HG02623 (cell line): ENCODE results near the gene CAB39L.
"Not testable (repeated sequence)": the region's sequence is repeated elsewhere in the genome, so short reads cannot be mapped to it uniquely, and the experiment has no call there.

ENCODE experiments used
- ATAC-seq: cut with Tn5 transposase; IDR thresholded peaks from one replicate; pipeline ENCODE4 v1.9.1; 2021; ENCODE audit warnings: moderate library complexity; ENCODE audit not compliant: unreplicated experiment

The CAB39L gene

DNA sequence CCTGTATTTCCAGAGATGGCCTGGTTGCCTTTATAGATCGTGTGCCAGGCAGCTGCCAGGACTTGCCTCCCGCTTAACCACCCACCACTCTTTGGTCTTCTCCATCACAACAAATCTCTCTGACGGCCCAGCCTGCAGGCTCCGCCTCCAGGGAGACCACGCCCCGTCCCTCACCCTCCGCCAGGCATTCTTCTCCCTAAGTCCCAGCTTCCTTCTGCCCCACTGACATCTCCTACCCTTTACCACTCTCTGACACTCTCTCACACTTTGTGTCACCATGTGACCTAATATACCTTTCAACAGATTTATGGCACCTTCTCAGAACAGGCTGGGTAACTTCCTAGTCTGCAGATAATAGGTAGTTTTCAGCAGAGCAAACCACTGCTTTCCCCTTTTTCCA lies 95.1 kb downstream of the CAB39L start:
- no peak for ATAC-seq

DNA sequence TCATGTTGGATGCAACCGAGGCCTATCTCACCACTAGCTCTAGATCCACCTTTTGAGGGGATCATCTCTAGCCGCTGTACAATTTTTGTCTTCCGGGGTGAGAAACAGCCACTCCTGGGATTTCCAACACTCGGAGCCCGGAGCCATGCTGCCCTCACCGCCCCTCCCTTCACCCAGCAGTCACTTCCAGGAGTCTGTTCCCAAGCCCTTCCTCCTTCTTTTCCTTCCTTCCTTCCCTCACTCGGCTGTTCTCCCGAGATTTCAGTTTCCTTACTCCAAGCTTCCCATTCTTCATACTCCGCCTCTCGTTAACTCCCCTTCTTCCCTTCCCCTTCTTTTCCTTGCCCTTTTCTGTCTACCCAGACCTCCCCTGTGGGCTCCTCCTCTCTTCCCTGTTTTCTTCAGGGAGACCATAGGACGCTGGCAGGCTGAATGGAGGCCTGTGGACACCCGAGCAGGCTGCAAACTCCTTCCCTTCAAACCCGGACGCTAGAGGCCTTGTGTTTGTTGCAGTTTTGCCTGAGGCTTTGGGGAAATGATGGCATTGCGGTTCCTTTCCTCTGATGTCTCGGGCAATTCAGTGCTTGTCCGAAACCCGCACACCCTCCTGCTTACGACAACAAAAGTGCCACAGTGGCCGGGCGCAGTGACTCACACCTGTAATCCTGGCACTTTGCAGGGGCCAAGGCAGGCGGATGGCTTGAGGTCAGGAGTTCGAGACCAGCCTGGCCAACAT lies 96.0 kb downstream of the CAB39L start:
- ATAC-seq, result no peak

DNA sequence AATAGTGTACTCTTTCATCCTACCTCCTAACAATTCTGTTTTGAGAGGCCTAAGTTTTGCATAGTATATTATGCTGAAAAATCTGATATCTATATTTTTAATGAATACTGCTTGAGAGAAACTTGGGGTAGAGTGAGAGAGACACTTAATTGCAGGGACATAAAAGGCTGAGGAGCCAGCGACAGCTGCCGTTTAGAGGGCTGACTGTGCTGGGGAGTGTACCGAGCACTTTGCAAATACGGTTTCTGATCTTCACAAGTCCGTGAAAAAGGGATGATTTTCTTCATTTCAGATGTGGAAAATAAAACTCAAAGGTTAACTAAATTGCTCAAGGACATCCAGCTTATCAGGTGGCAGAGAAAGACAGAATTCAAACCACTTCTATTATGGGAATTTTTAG lies 97.4 kb downstream of the CAB39L start:
- ATAC-seq, result no peak

DNA sequence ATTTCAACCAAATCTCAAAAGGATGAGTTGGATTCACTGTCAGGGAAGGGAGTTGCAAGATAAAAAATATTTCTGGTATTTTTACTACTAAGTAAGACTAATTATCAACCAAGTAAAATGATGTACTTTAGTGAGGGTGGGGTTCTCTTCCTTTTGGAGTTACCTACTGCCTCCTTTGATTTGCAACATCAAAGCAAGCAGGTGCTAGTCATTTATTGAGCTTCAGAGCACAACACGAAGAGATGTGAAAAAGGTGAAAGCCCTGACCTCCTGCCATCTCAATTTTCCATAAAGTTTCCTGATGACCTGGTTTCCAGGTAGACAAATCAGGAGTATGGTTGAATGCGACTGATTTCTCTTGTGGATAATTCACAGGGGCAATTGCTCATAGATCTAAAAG lies 100.1 kb downstream of the CAB39L start:
- no peak for ATAC-seq

DNA sequence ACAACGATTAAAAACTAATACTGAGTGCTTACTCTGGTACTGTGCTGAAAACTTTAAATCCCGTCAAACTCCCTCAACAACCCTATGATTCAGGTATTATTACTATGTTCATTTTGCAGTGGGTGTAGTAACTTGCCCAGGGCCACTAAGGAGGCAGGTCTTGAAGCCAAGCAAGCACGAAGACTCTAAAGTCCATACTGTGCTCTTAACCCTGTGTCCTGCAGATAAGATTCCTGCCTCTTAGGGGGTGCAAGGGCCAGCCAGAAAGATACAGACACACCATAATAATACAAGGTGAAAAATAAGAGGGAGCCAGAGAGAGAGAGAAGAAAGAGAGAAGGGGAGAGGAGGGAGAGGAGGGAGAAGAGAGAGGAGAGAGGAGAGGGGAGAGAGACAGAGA lies 100.6 kb downstream of the CAB39L start:
- no peak for ATAC-seq

DNA sequence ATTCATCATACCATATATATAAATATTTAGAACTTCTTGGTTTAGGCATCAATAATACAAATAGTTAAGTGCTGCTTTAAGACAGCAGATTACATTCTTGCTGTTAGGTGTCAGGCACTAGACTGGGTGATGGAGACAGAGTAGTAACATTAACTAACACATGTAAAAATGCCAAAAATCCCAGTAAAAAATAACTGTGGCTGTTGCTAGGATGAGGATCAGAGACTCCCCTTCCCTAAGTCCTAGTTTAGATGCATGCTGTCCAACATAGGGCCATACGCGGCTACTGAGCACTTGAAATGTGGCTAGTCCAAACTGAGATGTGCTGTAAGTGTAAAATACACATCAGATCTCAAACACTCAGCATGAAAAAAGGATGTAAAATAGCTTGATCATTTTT lies 101.4 kb downstream of the CAB39L start:
- no peak for ATAC-seq

DNA sequence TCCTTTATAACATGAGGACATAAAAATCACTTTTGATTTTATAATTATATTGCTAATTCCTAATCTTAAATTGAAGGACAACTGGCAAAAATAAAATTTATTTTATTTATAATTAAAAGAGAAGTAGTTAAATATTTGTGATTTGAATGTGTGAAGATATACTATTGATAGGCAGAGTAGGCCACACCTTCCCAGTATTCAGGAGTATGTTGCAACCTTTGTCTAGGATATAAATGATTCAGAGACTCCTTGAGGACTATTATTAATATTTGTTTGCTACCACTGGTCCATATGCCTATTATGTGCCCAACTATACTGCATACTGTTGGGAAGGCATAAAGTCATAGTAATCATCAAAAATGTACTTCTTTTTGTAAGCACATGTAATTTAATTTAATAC lies 101.9 kb downstream of the CAB39L start:
- ATAC-seq, result no peak

DNA sequence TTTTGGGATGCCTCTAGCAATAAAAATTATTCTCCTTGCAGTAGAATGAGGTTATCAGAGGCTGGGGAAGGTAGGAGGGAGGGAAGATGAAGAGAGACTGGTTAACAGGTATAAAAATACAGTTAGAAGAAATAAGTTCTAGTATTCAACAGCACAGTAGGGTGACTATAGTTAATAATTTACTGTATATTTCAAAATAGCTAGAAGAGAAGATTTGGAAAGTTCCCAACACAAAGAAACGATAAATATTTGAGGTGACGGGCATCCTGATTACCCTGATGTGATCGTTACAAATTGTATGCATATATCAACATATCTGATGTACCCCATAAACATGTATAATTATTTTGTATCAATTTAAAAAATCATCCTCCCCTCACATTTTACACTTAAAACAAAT lies 102.3 kb downstream of the CAB39L start:
- no peak for ATAC-seq

DNA sequence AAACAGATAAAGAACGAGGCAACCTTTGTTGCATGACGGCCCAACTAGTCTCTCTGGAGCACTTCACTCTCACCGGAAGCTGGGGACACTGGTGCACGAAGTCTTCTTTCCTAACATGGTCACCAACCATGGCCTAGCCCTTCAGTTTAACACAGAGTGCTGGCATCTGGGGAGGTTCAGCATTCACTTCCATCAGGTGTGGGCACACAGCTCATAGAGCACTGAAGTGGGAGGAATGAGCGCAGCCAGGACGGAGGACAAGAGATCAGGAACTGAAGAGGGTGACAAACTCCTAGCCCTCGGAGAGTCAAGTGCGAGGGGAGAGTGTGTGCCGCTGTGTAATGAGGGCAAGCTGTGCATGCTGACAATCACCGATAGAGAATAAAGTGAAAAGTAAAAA lies 103.7 kb downstream of the CAB39L start:
- ATAC-seq, result no peak

DNA sequence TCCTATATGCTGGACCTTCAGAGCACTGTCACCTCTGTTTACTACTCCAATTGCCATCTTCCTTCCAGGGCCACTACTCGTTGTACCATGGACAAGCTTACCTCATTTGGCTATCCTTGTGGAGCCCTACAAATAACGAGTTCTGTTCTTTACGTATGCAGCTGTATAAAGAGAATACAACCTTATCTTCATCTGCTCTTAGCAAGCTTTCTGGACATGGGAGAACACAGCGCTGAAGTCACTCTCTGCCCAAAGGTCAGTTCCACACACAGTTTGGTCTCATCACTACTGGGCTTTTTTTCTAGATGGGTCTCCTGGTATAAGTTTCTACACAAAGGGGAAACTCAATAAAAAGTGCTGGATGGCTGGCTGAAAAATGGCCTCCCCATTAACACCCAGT lies 107.2 kb downstream of the CAB39L start:
- ATAC-seq, result no peak

DNA sequence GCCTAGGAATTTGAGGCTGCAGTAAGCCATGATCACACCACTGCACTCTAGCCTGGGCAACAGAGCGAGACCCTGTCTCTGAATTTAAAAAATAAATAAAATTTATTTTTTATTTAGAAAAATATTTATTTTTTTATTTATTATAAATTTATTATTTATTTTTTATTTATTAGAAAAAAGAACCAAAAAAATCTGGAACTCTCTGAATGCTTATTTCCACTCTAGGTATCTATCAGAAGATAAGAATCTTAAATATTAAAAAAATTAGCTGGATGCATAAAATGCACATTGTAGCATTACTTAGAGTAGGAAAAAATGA lies 113.4 kb downstream of the CAB39L start:
- ATAC-seq, result no peak

DNA sequence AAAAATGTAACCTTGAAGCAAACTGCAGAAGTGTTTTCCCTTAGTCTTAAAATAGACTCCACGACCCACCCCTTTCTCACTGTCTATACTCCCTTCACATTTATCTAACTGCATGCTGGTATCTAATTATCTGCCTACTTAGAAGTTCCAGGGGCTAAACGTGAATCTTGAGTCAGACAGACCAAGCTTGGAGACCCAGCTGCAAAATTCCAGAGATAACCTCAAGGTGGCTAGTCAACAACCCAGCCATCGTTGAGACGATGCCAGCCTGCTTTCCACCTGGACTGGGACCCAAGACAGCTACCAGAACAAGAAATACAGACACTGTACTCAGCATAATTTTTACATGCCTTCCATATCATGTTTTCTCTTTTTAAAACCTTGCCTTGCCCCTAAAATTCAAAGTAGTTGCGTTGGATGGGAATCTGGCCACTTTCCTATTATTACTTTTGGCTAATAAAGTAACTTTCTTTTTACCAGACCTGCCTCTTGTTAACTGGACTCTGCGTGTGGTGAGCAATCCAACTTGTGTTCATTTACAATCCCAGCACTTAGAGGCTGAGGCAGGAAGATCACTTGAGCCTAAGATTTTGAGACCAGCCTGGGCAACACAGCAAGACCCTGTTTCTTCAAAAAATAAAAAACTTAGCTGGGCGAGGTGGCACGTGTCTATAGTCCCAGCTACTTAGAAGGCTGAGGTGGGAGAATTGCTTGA lies 113.9 kb downstream of the CAB39L start:
- no peak for ATAC-seq

DNA sequence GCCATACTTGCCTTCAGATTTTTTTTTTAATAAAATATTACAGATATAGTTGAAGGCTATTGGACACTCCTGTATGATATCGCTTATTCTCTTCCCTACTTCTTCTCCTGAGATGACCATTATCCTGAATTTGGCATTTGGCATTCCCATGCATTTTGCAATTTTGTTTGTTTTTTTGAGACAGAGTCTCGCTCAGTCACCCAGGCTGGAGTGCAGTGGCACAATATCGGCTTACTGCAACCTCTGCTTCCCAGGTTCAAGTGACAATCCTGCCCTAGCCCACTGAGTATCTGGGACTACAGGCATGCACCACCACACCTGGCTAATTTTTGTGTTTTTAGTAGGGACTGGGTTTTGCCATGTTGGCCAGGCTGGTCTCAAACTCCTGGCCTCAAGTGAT lies 116.7 kb downstream of the CAB39L start:
- ATAC-seq, result not testable (repeated sequence)

DNA sequence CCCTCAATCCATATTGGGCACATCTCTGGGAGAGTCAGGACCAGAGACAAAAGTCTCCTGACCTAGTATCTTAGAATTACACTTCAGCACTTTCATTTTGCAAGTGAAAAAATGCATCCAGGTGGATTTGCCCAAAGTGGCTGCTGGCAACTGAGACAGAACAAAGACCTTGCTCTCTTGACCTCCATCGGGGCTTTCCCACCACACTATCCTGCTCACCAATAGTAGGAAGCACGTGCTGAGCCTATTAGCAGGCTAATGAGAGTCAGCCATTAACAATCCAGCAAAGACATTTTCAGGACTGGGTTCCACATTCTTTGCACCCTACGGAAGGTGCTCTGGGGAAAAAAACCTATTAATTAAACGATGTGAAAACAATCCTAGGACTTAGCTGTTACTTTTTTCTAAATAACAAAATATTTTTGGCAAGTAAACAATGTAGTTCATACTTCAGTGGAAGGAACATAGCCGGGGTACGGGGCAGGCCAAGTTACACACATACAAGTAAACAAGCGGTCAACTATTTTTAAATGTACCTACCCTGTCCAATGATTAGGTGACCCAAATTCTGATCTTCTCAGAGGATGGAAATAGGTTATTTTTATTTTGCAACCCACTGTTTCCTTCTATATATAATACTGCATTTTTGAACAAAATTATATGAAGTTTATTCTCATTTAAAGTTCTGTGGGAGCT lies 117.5 kb downstream of the CAB39L start:
- no peak for ATAC-seq

DNA sequence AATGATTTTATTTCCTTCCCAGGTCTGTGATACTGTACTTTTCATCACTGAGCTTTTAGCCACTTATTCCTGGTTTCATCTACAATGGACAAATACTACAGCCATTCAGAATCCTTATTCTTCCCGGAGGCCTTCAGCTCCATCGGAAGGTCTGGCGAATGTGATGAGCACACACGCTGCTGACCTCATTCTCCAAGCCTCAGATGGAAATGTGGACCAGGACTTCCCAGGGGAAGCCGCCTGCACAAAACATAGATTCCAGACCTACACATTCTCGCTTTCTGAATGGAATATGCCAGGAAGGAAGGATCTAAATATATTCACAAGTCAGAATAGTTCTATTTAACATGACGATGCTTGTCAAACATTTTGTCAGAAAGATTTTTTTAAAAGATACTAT lies 120.5 kb downstream of the CAB39L start:
- no peak for ATAC-seq

DNA sequence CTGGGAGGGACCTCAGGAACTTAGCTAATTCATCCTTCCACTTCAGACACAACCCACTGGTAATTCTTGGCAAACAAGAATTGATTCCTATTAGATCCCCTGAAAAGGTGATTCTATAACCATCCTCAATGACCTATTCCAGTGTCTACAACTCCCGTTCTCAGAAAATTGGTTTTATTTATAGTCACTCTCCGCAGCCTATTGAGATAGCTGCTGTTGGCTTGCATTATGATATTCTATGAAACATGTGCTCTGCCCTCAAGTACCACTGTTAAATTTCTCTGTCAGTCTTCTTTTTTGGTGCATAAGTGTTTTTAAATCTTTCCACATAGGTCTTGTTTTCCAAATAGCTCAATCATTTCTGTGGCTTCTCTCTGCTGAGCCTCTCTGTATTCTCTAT lies 121.2 kb downstream of the CAB39L start:
- ATAC-seq, result no peak

DNA sequence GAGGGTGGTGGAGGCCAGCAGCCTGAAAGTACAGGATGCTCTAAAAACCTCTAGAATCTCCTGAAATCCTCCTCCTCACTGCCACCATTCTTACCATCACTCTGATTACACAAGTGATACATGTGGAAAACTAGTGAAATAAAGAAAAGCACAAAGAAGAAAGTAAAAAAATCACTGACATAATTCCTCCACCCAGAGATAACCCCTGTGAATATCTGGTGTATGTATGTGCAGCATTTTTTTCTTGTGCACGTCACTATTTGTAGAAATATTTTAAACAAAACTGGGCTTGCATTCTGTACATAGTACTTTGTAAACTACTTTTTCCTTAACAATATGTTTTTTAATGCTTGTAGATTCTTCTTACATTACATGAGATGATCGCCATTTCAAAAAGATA lies 122.9 kb downstream of the CAB39L start:
- ATAC-seq, result no peak

DNA sequence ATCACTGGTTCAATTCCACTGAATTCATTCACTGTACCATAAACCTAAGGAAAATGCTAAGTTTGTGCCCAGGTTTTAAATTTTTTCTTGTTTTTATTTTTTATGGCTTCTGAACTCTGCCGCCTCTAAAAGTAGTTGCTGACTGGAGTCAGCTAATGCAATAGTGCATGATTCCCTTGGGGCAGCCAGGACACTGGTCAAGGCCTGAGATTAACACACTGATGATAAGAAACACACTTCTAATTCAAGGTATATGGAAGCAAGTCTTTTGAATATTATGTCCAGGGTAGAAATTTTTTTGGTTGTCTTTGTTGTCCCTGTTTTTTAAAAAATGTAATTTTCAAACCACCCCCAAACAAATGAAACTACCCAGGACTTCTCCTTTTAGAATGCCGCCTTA lies 123.9 kb downstream of the CAB39L start:
- no peak for ATAC-seq

DNA sequence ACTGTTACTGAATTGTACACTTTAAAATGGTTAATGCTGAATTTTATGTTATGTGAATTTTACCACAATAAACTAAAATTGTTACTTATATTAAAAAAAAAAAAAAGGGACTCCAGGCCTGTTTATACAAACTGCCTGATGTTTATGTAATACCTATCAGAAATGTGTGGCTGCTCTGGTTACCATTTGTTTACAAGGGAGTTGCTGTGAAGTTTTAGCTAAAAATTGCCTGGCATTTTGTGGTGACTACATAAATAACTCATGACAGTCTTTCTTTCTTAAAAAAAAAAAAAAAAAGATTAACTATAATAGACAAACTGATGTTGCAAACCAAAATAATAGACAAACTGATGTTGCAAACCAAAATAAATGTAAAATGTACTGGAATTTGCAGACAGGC lies 124.3 kb downstream of the CAB39L start:
- no peak for ATAC-seq

DNA sequence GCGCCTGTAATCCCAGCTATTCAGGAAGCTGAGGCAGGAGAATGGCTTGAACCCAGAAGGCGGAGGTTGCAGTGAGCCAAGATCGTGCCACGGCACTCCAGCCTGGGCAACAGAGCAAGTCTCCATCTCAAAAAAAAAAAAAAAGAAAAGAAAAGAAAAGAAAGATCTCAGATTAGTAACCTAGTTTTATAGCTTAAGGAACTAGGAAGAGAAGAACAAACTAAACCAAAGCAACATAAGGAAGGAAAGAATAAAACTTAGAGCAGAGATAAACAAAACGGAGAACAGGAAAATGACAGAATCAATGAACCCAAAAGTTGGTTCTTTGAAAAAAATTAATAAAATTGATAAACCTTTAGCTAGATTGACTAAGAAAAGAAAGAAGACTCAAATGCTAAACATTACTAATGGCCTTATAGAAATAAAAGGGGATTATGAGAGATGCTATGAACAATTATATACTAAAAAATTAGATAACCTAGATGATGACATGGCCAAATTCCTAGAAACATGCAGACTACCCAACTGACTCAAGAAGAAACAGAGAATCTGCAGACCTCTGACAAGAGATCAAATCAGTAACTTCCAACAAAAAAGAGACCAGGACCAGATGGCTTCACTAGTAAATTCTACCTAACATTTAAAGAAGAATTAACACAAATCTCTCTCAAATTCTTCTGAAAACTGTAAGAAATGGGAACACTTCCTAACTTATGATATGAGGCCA lies 127.9 kb downstream of the CAB39L start:
- no peak for ATAC-seq

DNA sequence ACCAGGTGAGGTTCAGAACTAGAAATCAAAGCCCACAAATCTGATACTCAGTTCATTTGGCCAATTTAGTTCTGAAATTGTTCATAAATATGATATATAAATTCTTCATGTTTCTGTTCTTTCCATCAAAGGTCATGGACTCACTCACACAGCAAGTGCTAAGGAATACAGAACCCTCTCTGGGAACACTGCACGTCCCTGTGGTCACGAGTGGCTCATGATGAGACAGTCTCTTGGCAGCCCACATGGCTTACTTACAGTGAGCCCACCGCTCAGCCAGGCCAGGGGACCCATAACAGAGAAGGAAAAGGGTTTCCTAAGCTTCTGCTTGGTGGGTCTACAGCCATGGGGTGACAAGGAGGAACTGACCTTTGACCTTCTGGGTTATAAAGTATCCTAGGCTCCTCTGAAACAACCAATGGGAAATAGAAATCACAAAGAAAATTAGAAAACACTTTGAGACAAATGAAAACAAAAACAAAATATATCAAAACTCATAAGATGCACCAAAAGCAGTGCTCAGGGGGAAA lies 128.8 kb downstream of the CAB39L start:
- ATAC-seq, result no peak
